Measurements from ENCODE around the gene PARD3.

PARD3 gene

DNA sequence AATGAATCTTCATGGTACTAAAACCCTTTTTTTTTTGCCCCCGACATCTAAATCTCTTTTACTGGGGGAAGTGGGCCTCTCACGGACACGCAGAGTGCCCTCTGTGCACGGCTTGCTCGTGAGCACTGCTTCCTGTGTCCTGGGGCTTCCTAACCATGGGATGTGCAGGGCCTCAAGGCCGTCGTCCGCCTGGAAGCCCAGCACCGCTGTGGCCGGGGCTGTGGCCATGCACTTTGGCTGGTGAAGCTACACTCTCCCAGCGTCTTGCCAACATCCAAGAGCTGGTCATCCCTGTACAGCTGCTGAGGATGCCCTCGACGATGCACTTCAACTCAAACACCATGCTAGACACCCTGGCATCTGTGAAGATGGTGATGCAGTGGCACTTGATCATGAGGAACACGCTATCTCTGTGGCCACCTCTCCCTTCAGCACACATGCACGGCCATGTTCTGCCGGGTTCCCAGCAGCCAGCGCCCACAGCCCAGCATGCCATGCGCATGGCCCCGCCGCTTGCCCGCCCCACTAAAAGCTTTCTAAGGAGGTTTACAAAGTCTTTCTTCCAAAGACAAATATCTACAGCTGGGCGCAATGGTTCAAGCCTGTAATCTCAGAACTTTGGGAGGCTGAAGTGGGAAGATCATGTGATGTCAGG, 326.5 kb downstream of the PARD3 start:
- DNase-seq = no peak

DNA sequence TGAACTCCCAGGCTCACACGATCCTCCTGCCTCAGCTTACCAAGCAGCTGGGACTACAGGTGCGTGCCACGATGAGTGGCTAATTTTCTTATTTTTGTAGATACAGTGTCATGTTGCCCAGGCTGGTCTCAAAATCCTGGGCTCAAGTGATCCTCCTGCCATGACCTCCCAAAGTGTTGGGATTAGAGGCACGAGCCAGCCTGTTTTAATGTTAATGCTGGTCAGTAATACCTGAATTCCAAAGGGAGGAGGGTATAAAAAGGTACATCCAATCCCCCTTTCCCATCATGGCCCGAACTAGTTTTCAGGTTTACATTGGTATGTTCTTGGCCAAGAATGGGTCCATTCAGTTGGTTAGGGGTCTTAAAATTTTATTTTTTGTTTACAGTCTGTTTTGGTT, 329.1 kb downstream of the PARD3 start:
- no peak for DNase-seq

DNA sequence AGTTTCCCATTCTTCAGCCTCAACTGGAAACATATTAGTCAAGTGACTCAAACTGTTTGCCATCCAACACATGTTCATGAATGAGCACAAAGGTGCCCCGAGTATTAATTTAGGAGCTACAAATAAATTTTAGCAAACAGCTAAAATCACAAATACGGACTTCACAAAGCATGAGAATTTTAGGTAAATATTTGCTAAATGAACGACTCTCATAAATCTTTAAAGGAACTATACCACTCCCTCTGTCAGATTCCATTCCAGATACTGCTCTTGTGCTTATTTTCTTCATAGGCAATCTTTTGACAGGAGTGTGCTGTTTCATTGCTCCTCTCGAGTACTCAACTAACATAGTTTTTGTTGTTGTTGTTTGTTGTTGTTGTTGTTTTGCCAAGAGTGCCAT, 330.9 kb downstream of the PARD3 start:
- DNase-seq = no peak

- no peak for DNase-seq
Measured at GRCh38 chr10:34480345-34480744, 334.8 kb downstream of the PARD3 start.

- no peak for DNase-seq
Measured at GRCh38 chr10:34479520-34480179, 335.4 kb downstream of the PARD3 start.

GRCh38 chr10:34477249-34477648, 337.8 kb downstream of the PARD3 start:
- no peak for DNase-seq

GRCh38 chr10:34476608-34477007, 338.5 kb downstream of the PARD3 start:
- DNase-seq = no peak

GRCh38 chr10:34475786-34476185, 339.3 kb downstream of the PARD3 start:
- no peak for DNase-seq

DNA sequence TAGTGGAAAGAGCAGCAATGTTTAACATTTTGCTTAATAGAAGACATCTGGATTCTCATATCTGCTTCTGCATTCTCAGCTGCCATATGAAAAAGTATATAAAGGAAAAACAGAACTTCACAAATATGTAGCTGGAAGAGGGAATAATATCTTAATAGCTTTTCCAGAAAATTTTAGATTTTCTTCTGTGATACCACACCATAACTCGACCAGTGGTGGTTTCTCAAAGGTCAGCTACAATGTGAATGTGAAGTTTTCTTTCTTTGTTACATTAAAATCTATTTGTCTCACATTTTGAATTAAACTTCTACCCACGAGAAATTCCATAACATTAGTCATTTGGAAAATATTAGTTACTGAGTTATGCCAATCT, 339.8 kb downstream of the PARD3 start:
- peak; percentile 9 for DNase-seq

DNA sequence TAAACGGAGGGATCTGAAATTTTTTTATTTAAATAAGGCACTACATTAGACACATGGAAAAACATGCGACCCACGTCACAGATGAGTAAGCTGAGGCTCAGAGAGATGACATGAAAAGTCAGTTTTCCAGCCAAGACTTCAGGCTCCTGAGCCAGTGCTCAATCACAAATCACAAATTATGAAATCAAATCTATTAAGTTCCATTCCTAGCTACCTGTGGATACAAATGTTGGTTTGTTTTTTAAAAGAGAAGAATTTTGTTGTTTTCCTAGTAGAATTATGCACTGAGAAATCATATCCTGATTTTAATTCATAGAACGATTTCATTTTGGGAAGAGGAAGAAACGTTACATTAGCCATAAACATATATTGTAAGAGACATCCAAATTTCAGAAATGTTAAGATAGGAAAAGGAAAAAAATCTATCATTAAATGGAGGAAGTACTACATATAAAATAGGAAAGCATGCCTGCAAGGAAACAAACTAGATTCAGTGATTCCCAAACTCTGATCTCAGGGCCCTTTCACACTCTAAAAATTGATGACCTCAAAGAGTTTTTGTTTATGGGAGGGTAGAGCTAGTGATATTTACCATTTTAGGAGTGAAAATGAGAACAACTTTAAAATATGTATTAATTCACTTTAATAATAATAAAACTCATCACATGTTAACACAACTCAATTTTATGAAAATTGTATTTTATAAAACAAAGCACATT, 340.4 kb downstream of the PARD3 start:
- no peak for DNase-seq

DNA sequence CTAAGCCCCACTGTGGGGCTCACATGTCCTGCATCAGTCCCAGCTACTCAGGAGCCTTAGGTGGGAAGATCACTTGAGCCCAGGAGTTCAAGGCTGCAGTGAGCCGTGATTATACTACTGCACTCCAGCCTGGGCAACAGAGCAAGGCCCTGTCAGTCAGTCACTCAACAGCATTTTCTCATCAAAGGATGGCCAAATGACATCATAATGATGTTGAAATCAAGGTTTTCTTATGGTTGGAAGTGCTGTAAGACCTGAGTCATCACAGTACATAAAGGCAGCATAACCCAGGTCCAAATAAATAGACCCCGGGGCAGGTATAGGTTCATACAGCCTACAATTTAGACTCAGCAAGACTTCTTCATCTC, 341.1 kb downstream of the PARD3 start:
- peak; percentile 43 for DNase-seq

- DNase-seq = no peak
Measured at GRCh38 chr10:34473174-34474008, 341.7 kb downstream of the PARD3 start.

GRCh38 chr10:34470307-34470706, 344.8 kb downstream of the PARD3 start:
- no peak for DNase-seq

DNA sequence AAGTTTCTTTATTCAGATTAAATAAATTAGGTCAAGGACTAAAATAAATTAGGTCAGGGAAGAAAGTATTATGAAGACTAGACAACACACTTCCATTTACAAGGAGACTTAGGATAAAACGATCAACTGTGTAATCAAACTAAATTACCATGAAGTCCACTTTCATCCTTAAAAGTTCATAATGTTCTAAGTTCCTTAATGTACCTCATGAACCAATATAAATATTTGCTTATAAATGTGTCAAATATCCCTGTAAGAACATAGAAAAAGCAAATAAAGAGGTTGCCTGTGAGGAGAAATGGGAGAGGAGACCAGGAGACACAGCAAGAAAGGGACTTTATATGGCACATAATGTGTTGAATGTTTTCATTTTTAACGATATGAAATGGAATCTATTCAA, 345.6 kb downstream of the PARD3 start:
- DNase-seq = no peak

DNA sequence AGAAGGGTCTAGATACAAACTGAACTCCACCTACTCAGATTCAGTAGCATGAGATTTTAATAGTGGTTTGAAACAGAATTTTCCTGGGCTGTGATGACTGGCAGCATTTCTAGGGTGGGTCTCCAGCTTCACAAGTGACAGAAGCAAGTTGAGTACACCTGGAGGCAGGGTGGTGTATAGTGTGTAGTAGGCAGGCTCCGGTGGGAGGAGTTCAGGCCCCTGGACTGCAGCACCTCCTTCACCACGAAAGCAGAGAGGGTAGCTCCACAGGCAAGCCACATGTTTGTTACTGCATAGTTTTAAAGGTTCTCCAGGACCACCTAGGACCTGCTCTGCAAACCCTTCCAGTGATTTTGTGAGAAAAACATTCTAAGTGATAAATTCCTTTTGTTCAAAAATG, 347.2 kb downstream of the PARD3 start:
- no peak for DNase-seq

- no peak for DNase-seq
Measured at GRCh38 chr10:34467364-34467763, 347.7 kb downstream of the PARD3 start.

- no peak for DNase-seq
Measured at GRCh38 chr10:34465678-34466077, 349.4 kb downstream of the PARD3 start.

GRCh38 chr10:34464591-34464990, 350.5 kb downstream of the PARD3 start:
- DNase-seq = no peak

DNA sequence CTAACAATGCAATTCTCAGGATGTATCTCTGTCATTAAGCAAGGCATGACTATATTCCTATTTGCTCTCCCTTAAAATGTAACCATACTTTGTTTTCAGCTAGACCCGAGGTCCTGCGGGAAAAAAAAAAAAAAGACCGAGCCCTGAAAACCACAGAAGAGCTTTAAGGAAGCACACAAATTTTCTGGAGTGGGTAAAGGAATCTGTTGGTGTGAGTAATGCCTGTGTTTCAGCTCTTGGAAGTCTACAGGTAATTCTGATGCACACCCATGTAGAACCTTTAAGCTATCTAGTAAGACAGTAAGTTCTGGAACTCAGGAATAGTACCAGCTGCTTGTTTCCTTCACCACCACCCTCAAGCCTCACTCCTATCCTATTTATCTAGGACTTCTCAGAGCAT, 351.1 kb downstream of the PARD3 start:
- DNase-seq = no peak

DNA sequence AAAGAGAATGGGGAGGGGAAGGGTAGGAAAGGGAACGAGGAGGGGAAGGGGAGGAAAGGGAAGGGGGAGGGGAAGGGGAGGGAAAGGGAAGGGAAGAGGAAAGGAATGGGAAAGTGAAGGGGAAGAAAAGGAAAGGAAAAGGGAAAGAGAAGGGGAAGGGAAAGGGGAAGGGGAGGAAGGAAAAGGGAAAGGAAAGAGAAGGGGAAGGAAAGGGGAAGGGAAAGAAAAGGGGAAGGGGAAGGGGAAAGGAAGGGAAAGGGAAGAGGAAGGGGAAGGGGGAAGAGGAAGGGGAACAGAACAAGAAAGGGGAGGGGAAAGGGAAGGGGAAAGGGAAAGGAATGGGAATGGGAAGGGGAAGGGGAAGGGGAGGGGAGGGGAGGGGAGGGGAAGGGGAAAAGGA, 352.1 kb downstream of the PARD3 start:
- no peak for DNase-seq

GRCh38 chr10:34462056-34462455, 353.0 kb downstream of the PARD3 start:
- no peak for DNase-seq

DNA sequence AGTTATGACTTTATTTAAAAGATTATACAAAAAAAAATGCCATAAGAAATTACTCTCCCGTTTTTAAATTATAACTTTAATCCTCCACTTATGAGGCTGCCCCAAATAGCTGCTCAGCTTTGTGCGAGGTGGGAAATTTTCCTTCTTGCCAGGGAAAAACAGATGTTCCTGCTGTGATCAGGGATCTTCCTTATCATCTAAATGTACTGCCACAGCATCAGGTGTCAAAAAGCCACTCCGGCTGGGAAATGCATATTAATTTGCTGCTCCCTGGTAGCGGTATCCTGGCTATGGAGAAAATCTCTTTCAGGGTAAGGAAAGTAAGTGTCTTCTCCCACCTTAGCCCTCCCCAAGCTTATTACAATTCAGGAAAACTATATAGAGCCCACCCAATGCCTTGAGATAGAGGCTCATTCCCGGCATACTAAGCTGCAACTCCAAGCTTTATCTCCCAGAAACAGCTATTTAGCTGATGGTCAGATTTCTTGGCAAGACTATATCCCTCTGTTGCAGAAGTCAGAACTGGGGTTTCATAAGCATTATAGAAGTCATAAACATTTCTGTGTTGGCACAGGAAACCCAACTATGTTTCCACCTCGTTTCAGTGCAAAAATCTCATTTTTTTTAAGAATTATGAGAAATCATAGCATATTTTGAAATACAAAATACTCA, 360.4 kb downstream of the PARD3 start:
- peak; percentile 5 for DNase-seq

DNA sequence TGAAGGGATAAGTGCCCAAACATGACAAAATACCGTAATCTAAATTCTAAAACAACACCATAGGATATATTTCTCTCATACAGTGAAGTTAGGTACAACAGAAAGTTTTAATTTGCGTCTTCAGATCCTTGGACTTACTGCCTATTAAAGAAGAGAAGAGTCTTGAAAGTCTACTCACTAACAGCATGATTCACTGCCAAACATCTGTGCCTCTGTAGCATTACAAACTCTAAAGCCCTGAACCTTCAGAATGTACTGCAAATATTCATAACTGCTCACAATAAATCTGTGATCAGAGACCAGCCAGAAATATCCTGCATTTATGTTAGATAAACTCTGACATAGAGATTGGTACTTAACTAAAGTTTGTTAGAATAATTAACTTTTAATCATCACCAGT, 365.3 kb downstream of the PARD3 start:
- peak; percentile 13 for DNase-seq

All from fibroblast of skin of abdomen (primary cell).